ENCODE results near the gene HPS4.

The HPS4 gene

GRCh38 chr22:26485013-26485412 is 1.4 kb upstream of the HPS4 start:
- Histone ChIP-seq H3K27ac (no peak overlapping the region), H3K4me3 (peak overlapping the region; percentile 13)
- DNase-seq (ENCODE audit: low spot score) = no peak
- TF ChIP-seq, protein P1, sequence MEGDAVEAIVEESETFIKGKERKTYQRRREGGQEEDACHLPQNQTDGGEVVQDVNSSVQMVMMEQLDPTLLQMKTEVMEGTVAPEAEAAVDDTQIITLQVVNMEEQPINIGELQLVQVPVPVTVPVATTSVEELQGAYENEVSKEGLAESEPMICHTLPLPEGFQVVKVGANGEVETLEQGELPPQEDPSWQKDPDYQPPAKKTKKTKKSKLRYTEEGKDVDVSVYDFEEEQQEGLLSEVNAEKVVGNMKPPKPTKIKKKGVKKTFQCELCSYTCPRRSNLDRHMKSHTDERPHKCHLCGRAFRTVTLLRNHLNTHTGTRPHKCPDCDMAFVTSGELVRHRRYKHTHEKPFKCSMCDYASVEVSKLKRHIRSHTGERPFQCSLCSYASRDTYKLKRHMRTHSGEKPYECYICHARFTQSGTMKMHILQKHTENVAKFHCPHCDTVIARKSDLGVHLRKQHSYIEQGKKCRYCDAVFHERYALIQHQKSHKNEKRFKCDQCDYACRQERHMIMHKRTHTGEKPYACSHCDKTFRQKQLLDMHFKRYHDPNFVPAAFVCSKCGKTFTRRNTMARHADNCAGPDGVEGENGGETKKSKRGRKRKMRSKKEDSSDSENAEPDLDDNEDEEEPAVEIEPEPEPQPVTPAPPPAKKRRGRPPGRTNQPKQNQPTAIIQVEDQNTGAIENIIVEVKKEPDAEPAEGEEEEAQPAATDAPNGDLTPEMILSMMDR (IDR thresholded peaks at IDR 0.05) = no peak

DNA sequence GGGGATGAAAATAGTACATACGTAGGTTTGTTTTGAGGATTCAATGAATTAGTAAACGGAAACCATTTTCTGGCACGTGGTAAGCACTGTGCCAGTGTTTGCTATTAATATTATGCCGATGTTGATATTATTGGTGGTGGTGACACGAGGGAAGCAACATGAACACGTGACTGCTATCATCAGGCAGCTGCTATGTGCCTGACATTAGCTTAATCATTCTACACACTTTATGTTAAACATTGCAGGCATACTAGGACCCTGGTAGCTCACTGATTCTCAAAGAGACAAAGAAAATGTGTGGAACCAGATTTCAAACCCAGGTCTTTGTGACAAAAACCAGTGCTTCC is 750 bp upstream of the HPS4 start:
- peak overlapping the region; percentile 95 to 99 for H3K27ac ChIP-seq
- DNase-seq (ENCODE audit: low spot score) = no peak
- H3K4me3 ChIP-seq = peak overlapping the region; percentile 100
- TF ChIP-seq, protein P1 (IDR thresholded peaks at IDR 0.05) = no peak

- Histone ChIP-seq H3K27ac (peak overlapping the region; percentile 95 to 99), H3K4me3 (peak overlapping the region; percentile 100)
- no peak for DNase-seq (ENCODE audit: low spot score)
- TF ChIP-seq, protein P1 (IDR thresholded peaks at IDR 0.05) = no peak
Observed at GRCh38 chr22:26483043-26483438, 542 bp downstream of the HPS4 start.

GRCh38 chr22:26482161-26482560 is 1.4 kb downstream of the HPS4 start:
- no peak overlapping the region for H3K27ac ChIP-seq
- no peak for DNase-seq (ENCODE audit: low spot score)
- TF ChIP-seq, protein P1 (IDR thresholded peaks at IDR 0.05) = no peak
- H3K4me3 ChIP-seq = no peak overlapping the region

DNA sequence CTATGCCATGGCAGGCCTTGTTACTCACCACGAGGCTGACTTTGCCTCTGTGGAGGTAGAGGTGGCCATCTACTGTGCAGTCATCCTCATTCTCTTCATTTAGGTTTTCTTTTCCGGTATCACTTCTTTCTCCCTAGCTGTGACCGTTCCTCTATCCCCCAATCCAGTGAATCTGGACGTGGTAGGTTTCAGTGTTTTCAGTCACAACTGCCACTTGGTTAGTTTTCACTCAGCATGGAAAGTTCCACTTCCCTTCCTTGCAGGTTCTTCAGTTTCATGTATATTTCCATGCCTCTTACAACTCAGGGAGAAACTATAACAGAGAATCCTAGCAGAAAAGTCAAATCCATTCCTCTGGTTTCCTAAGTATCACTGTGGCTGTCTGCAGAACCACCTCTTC is 1.9 kb downstream of the HPS4 start:
- Histone ChIP-seq H3K27ac (no peak overlapping the region), H3K4me3 (no peak overlapping the region)
- no peak for DNase-seq (ENCODE audit: low spot score)
- TF ChIP-seq, protein P1 (IDR thresholded peaks at IDR 0.05) = no peak

GRCh38 chr22:26481112-26481693 is 2.4 kb downstream of the HPS4 start:
- H3K27ac ChIP-seq = no peak overlapping the region
- H3K4me3 ChIP-seq = peak overlapping the region; percentile 5
- DNase-seq (ENCODE audit: low spot score) = no peak
- TF ChIP-seq, protein P1 (IDR thresholded peaks at IDR 0.05) = no peak

- Histone ChIP-seq H3K4me3 (no peak overlapping the region), H3K27ac (no peak overlapping the region)
- no peak for DNase-seq (ENCODE audit: low spot score)
- TF ChIP-seq, protein P1 (IDR thresholded peaks at IDR 0.05) = no peak
Observed at GRCh38 chr22:26480611-26480932, 3.0 kb downstream of the HPS4 start.

Data from coronary artery (tissue), 2 donors.